Fibroblast of pulmonary artery (primary cell): ENCODE results near the gene HUS1.

ENCODE experiments used
- DNase-seq: peaks from one replicate; pipeline ENCODE4 v3.0.0-alpha.2; 2010; ENCODE audit warnings: low read depth
- H3K4me3 ChIP-seq: replicated peaks from 2 replicates; pipeline ENCODE4 v1.5.1; 2011; ENCODE audit warnings: low read depth, mild to moderate bottlenecking, control low read depth, low read length, moderate library complexity
- TF ChIP-seq, protein P1 (sequence below): IDR thresholded peaks from 2 replicates; pipeline ENCODE4 v1.5.1; 2011; ENCODE audit warnings: mild to moderate bottlenecking, control low read depth, low read length, inconsistent platforms; ENCODE audit errors: missing control alignments

Gene HUS1

GRCh38 chr7:47951374-47951773 lies 28.0 kb downstream of the HUS1 start:
- DNase-seq: no peak
- no peak overlapping the region for H3K4me3 ChIP-seq
- TF ChIP-seq, protein P1, sequence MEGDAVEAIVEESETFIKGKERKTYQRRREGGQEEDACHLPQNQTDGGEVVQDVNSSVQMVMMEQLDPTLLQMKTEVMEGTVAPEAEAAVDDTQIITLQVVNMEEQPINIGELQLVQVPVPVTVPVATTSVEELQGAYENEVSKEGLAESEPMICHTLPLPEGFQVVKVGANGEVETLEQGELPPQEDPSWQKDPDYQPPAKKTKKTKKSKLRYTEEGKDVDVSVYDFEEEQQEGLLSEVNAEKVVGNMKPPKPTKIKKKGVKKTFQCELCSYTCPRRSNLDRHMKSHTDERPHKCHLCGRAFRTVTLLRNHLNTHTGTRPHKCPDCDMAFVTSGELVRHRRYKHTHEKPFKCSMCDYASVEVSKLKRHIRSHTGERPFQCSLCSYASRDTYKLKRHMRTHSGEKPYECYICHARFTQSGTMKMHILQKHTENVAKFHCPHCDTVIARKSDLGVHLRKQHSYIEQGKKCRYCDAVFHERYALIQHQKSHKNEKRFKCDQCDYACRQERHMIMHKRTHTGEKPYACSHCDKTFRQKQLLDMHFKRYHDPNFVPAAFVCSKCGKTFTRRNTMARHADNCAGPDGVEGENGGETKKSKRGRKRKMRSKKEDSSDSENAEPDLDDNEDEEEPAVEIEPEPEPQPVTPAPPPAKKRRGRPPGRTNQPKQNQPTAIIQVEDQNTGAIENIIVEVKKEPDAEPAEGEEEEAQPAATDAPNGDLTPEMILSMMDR: no peak

GRCh38 chr7:47950714-47951113 lies 28.7 kb downstream of the HUS1 start:
- peak; percentile 25 for DNase-seq
- TF ChIP-seq, protein P1: no peak
- no peak overlapping the region for H3K4me3 ChIP-seq

- TF ChIP-seq, protein P1: no peak
- DNase-seq: no peak
- no peak overlapping the region for H3K4me3 ChIP-seq
These were observed 29.7 kb downstream of the HUS1 start for GRCh38 chr7:47949703-47950102.

DNA sequence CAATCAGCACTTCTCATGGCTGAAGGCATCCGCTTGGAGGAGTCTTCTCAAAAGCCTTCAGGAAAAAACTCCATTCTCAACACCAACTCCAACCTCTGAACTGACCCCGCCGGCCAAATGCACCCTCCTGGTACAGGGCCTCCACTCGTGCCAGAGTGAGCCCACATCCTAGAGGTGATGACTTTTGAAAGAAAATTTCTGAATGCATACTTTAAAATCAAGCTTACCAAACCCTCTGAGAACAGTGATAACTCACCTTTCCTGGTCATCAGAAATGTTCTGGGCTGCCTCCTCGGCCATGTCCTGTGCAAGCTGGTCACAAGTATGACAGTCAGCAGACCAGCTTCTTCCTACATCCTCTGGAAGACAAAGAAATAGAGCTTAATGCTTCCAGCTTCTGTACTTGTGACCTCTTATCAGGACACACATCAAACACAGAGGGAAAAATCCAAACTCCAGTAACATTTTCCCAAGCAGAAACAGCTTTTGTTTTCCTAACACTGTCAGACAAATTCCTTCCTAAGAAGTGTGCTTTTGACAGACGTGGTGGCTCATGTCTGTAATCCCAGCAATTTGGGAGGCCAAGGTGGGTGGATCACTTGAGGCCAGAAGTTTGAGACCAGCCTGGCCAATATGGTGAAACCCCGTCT lies 31.1 kb downstream of the HUS1 start, which contains the start of gene PKD1L1:
Gene PKD1L1 (minus strand): TSS at position 326 of the 650 bp plus-strand sequence. CDS start 26 bp downstream, at position 300.
- TF ChIP-seq, protein P1: no peak
- H3K4me3 ChIP-seq: no peak within 1 kb of the TSS
- no peak for DNase-seq

DNA sequence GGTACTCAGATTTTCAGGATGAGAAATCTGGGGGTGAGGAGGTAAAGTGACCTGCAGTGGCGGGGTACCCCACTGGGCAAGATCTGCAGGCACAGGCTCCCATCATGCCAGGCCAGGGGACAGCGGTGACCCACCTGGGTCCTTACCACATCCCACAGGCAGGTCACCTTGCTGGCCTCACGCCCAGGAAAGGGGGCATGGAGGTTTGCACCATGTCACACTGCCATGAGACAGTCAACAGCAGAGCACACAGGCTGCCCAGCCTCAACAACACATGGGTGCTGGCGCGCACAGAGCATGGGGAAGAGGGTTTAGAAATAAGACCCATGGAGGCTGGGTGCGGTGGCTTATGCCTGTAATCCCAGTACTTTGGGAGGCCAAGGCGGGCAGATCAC lies 32.1 kb downstream of the HUS1 start:
- no peak for DNase-seq
- TF ChIP-seq, protein P1: no peak
- no peak overlapping the region for H3K4me3 ChIP-seq

- TF ChIP-seq, protein P1: no peak
- no peak overlapping the region for H3K4me3 ChIP-seq
- no peak for DNase-seq
These were observed 32.6 kb downstream of the HUS1 start for GRCh38 chr7:47946581-47947354.
